Measurements from ENCODE around the gene HES2. TPM values are rescaled to one million over a fixed set of nuclear protein-coding genes. Genes with fewer than 3 reads are reported as not detected.
"Not testable (repeated sequence)": the region's sequence is repeated elsewhere in the genome, so short reads cannot be mapped to it uniquely, and the experiment has no call there.

HES2 gene
- total and polyA plus RNA-seq, 12 donors, result 0.04 to 0.18 (median 0.10) TPM; not detected in 7

GRCh38 chr1:6440198-6441126, 20.7 kb upstream of the HES2 start:
- Histone ChIP-seq H3K9me3 (replicated peaks in 1 of 3) (no peaks in the 10 kb centered on the region), H3K4me1 (replicated peaks in 1 of 2) (no peaks in the 10 kb centered on the region), H3K4me3 (peak overlapping the region in 1 of 4 donors; percentile 34), H3K36me3 (replicated peaks in 1 of 2) (no peaks in the 10 kb centered on the region), H3K27ac (no peak overlapping the region), H3K27me3 (no peaks in the 10 kb centered on the region)
- intact Hi-C loops (cut with DNase I), result no loop called here
- TF ChIP-seq POLR2A (IDR thresholded peaks at IDR 0.05), result no peak
- TF ChIP-seq CTCF (IDR thresholded peaks at IDR 0.05), result peak in 2 of 6 experiments; percentile 18 to 25
- peak in 6 of 7 donors; percentile 53 to 78 (median 58) for DNase-seq
- 0 to 8% (median 8%) methylated on average over 4 to 94 of the region's 101 CpGs; no CpG with 5 or more reads in 1 of the 4 donors for WGBS, 4 donors

GRCh38 chr1:6438047-6438525, 18.4 kb upstream of the HES2 start:
- Histone ChIP-seq H3K36me3 (replicated peaks in 1 of 2) (no peaks in the 10 kb centered on the region), H3K27ac (no peak overlapping the region), H3K4me3 (no peak overlapping the region), H3K4me1 (replicated peaks in 1 of 2) (no peaks in the 10 kb centered on the region), H3K27me3 (no peaks in the 10 kb centered on the region), H3K9me3 (replicated peaks in 1 of 3) (no peaks in the 10 kb centered on the region)
- intact Hi-C loops (cut with DNase I), result no loop called here
- TF ChIP-seq POLR2A (IDR thresholded peaks at IDR 0.05), result no peak
- peak; percentile 77 to 92 (median 86) for TF ChIP-seq CTCF (IDR thresholded peaks at IDR 0.05)
- WGBS, 4 donors, result 5 to 13% (median 7%) methylated on average over 4 to 5 of the region's 5 CpGs
- DNase-seq, result peak; percentile 42 to 80 (median 64)

- H3K36me3 ChIP-seq (replicated peaks in 1 of 2); H3K9me3 ChIP-seq (replicated peaks in 1 of 3); H3K27me3 ChIP-seq; H3K27ac ChIP-seq; intact Hi-C loops (cut with DNase I); H3K4me3 ChIP-seq; H3K4me1 ChIP-seq (replicated peaks in 1 of 2): not testable (repeated sequence)
- WGBS, 4 donors, result 36 to 52% (median 49%) methylated on average over 13 to 22 of the region's 22 CpGs
- peak in 3 of 7 donors; percentile 27 to 56 (median 48) for DNase-seq
- TF ChIP-seq CTCF (IDR thresholded peaks at IDR 0.05), result peak in 2 of 6 experiments; percentile 11 to 29
Measured at GRCh38 chr1:6437012-6437700, 17.4 kb upstream of the HES2 start.

- H3K9me3 ChIP-seq (replicated peaks in 1 of 3); H3K4me1 ChIP-seq (replicated peaks in 1 of 2); H3K27ac ChIP-seq; H3K27me3 ChIP-seq; intact Hi-C loops (cut with DNase I); DNase-seq; H3K36me3 ChIP-seq (replicated peaks in 1 of 2); H3K4me3 ChIP-seq: not testable (repeated sequence)
- 77 to 80% (median 79%) methylated on average over 3 of the region's 3 CpGs for WGBS, 4 donors
Measured at GRCh38 chr1:6436277-6436676, 16.6 kb upstream of the HES2 start.

Measured in adrenal gland (tissue), 12 donors.